ENCODE data around the gene REV3L. TPM values are rescaled to one million over a fixed set of nuclear protein-coding genes. Genes with fewer than 3 reads are reported as not detected.

The REV3L gene
- total RNA-seq, 1 donor from 2014 or later, result 19.7 TPM

- Mint-ChIP-seq H3K27me3 (ENCODE audit: unreplicated experiment) (no peaks in the 10 kb centered on the region), H3K36me3 (ENCODE audit: low read depth, unreplicated experiment) (no peaks in the 10 kb centered on the region), H3K4me1 (ENCODE audit: unreplicated experiment) (peaks cover 14% of the 10 kb centered on the region), H3K4me3 (ENCODE audit: unreplicated experiment) (no peak overlapping the region), H3K9me3 (ENCODE audit: unreplicated experiment) (no peaks in the 10 kb centered on the region), H3K27ac (ENCODE audit: unreplicated experiment) (no peak overlapping the region)
- DNase-seq (ENCODE audit: low spot score), result no peak
- TF ChIP-seq, protein P1, sequence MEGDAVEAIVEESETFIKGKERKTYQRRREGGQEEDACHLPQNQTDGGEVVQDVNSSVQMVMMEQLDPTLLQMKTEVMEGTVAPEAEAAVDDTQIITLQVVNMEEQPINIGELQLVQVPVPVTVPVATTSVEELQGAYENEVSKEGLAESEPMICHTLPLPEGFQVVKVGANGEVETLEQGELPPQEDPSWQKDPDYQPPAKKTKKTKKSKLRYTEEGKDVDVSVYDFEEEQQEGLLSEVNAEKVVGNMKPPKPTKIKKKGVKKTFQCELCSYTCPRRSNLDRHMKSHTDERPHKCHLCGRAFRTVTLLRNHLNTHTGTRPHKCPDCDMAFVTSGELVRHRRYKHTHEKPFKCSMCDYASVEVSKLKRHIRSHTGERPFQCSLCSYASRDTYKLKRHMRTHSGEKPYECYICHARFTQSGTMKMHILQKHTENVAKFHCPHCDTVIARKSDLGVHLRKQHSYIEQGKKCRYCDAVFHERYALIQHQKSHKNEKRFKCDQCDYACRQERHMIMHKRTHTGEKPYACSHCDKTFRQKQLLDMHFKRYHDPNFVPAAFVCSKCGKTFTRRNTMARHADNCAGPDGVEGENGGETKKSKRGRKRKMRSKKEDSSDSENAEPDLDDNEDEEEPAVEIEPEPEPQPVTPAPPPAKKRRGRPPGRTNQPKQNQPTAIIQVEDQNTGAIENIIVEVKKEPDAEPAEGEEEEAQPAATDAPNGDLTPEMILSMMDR (IDR thresholded peaks at IDR 0.05; ENCODE audit: unreplicated experiment), result no peak
Measured at GRCh38 chr6:111474771-111475170, 8.2 kb downstream of the REV3L start.

DNA sequence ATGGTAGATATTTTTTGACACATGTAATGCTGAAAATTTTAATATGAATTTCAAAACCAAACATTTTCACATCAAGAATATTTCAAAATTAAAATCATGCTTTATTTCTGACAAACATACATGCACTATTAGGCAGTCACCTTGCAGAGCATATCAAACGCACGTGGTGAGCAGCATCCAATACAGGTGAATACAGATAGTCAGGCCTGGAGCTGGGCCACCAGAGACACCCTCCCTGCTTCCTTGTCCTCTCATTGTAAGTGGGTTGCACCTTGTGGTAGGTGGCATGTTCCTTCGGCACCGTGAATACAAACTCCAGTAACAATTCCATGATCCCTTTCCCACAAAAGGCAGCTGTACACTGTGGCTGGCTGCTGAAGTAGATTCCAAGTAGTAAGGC lies 8.9 kb downstream of the REV3L start:
- no peak for DNase-seq (ENCODE audit: low spot score)
- Mint-ChIP-seq H3K27ac (ENCODE audit: unreplicated experiment) (no peak overlapping the region), H3K4me3 (ENCODE audit: unreplicated experiment) (no peak overlapping the region), H3K27me3 (ENCODE audit: unreplicated experiment) (no peaks in the 10 kb centered on the region), H3K9me3 (ENCODE audit: unreplicated experiment) (no peaks in the 10 kb centered on the region), H3K36me3 (ENCODE audit: low read depth, unreplicated experiment) (no peaks in the 10 kb centered on the region), H3K4me1 (ENCODE audit: unreplicated experiment) (peaks cover 19% of the 10 kb centered on the region)
- TF ChIP-seq, protein P1 (IDR thresholded peaks at IDR 0.05; ENCODE audit: unreplicated experiment), result no peak

DNA sequence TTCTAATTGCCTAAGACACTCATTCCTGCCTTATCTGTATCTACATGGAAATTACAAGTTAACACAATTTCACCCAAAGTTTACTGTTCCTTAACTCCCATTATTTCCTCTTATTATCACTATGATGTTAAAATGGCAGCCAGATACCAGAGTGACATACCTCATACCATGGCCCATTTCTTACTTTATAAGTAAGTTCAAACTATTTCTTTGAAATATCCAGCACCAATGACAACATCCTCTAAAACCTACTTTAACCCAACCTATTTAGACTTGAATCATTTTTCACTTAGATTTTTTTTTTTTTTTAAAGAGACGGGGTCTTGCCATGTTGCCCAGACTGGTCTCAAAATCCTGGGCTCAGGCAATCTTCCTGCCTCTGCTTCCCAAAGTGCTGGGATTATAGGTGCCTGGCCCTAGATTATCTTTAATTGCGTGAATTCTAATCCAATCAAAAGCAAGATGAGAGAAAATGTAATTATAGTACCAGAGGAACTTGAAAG lies 10.0 kb downstream of the REV3L start:
- no peak overlapping the region for H3K27ac Mint-ChIP-seq (ENCODE audit: unreplicated experiment)
- TF ChIP-seq, protein P1 (IDR thresholded peaks at IDR 0.05; ENCODE audit: unreplicated experiment), result no peak

DNA sequence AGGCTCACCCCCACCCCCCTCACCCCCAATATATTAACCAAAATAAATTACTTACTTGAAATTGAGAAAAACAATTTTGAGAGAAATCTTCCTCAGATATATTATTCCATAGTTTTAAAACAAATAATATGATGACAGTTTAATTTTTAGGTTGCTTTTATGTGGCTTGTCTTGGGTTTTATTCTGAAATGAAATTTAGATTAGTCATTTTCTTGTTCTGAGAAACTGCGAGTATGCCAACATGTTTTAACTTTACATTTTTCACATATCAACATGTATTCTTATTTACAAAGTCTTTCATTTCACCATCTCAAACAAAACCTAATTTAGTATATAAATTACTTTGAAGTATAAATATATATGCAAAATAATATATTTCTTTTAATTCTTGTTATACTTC lies 11.1 kb downstream of the REV3L start:
- Mint-ChIP-seq H3K27me3 (ENCODE audit: unreplicated experiment) (no peaks in the 10 kb centered on the region), H3K4me1 (ENCODE audit: unreplicated experiment) (peaks cover 18% of the 10 kb centered on the region), H3K36me3 (ENCODE audit: low read depth, unreplicated experiment) (no peaks in the 10 kb centered on the region), H3K27ac (ENCODE audit: unreplicated experiment) (no peak overlapping the region), H3K4me3 (ENCODE audit: unreplicated experiment) (no peak overlapping the region), H3K9me3 (ENCODE audit: unreplicated experiment) (no peaks in the 10 kb centered on the region)
- TF ChIP-seq, protein P1 (IDR thresholded peaks at IDR 0.05; ENCODE audit: unreplicated experiment), result no peak
- no peak for DNase-seq (ENCODE audit: low spot score)

More for the DNA sequence above, 10.0 kb downstream of the REV3L start:
- DNase-seq (ENCODE audit: low spot score), result no peak
- no peaks in the 10 kb centered on the region for H3K9me3 Mint-ChIP-seq (ENCODE audit: unreplicated experiment)
- H3K27me3 Mint-ChIP-seq (ENCODE audit: unreplicated experiment), result no peaks in the 10 kb centered on the region
- H3K4me1 Mint-ChIP-seq (ENCODE audit: unreplicated experiment), result peaks cover 18% of the 10 kb centered on the region
- no peaks in the 10 kb centered on the region for H3K36me3 Mint-ChIP-seq (ENCODE audit: low read depth, unreplicated experiment)
- H3K4me3 Mint-ChIP-seq (ENCODE audit: unreplicated experiment), result no peak overlapping the region

GRCh38 chr6:111471533-111471932 lies 11.5 kb downstream of the REV3L start:
- TF ChIP-seq, protein P1 (IDR thresholded peaks at IDR 0.05; ENCODE audit: unreplicated experiment), result no peak
- Mint-ChIP-seq H3K27ac (ENCODE audit: unreplicated experiment) (no peak overlapping the region), H3K36me3 (ENCODE audit: low read depth, unreplicated experiment) (no peaks in the 10 kb centered on the region), H3K4me1 (ENCODE audit: unreplicated experiment) (peaks cover 18% of the 10 kb centered on the region), H3K9me3 (ENCODE audit: unreplicated experiment) (no peaks in the 10 kb centered on the region), H3K4me3 (ENCODE audit: unreplicated experiment) (no peak overlapping the region), H3K27me3 (ENCODE audit: unreplicated experiment) (no peaks in the 10 kb centered on the region)
- no peak for DNase-seq (ENCODE audit: low spot score)

Data from endothelial cell (in vitro differentiated cells).